Activated CD4-positive, alpha-beta T cell treated with anti-CD3 and anti-CD28 coated beads, Interleukin-10, Interleukin-2, amounts not matched to agents 100 ng/mL and 50 ng/mL, durations not matched to agents 16 hours and 8 hours (primary cell): ENCODE measurements around the gene TRIM46.
"Not testable (repeated sequence)": the region's sequence is repeated elsewhere in the genome, so short reads cannot be mapped to it uniquely, and the experiment has no call there.

ENCODE experiments used
- DNase-seq: peaks from one replicate; pipeline ENCODE4 v3.0.0-alpha.2; 2020

The TRIM46 gene

GRCh38 chr1:155137154-155137949, 36.3 kb upstream of the TRIM46 start:
- no peak for DNase-seq

- peak; percentile 94 for DNase-seq
Measured at GRCh38 chr1:155139895-155140629, 33.6 kb upstream of the TRIM46 start, which contains the start of gene DPM3. DPM3 (minus strand) TSS chr1:155140531; CDS start chr1:155140240, 291 bp downstream.

GRCh38 chr1:155140630-155140953, 33.1 kb upstream of the TRIM46 start:
- no peak for DNase-seq

- no peak for DNase-seq
Measured at GRCh38 chr1:155141749-155142148, 31.9 kb upstream of the TRIM46 start.

GRCh38 chr1:155145491-155145890, 28.2 kb upstream of the TRIM46 start:
- DNase-seq: no peak

GRCh38 chr1:155155996-155156643, 17.5 kb upstream of the TRIM46 start:
- not testable (repeated sequence) for DNase-seq

- no peak for DNase-seq
Measured at GRCh38 chr1:155158991-155159390, 14.7 kb upstream of the TRIM46 start.

- DNase-seq: no peak
Measured at GRCh38 chr1:155160128-155160527, 13.5 kb upstream of the TRIM46 start.

GRCh38 chr1:155162631-155163030, 11.0 kb upstream of the TRIM46 start:
- not testable (repeated sequence) for DNase-seq

- DNase-seq: not testable (repeated sequence)
Measured at GRCh38 chr1:155163785-155164184, 9.9 kb upstream of the TRIM46 start.

- not testable (repeated sequence) for DNase-seq
Measured at GRCh38 chr1:155164625-155165024, 9.0 kb upstream of the TRIM46 start.

GRCh38 chr1:155166051-155166470, 7.6 kb upstream of the TRIM46 start:
- DNase-seq: no peak

- DNase-seq: no peak
Measured at GRCh38 chr1:155166471-155167165, 7.0 kb upstream of the TRIM46 start.

- peak; percentile 89 for DNase-seq
Measured at GRCh38 chr1:155167166-155168104, 6.2 kb upstream of the TRIM46 start.

- DNase-seq: not testable (repeated sequence)
Measured at GRCh38 chr1:155168105-155168445, 5.6 kb upstream of the TRIM46 start.

GRCh38 chr1:155168456-155169210, 5.0 kb upstream of the TRIM46 start:
- DNase-seq: no peak

GRCh38 chr1:155169541-155169940, 4.1 kb upstream of the TRIM46 start:
- no peak for DNase-seq

- DNase-seq: no peak
Measured at GRCh38 chr1:155170101-155170785, 3.4 kb upstream of the TRIM46 start.

- no peak for DNase-seq
Measured at GRCh38 chr1:155170806-155171205, 2.8 kb upstream of the TRIM46 start.
